PC-9 (cell line): ENCODE results near the gene DDAH1.

Source experiments
- EZH2 ChIP-seq: fragments of 200-600 bp; sonication (generic); IDR thresholded peaks from 2 replicates; pipeline ENCODE4 v1.8.0; 2017; ENCODE audit warnings: antibody characterized with exemption, low read depth
- TF ChIP-seq, protein P1 (sequence below): fragments of 200-600 bp; sonication (generic); conservative IDR thresholded peaks from 2 replicates; pipeline ENCODE4 v1.6.1; 2017; ENCODE audit warnings: mixed run types, antibody characterized with exemption, mild to moderate bottlenecking, moderate library complexity

DNA sequence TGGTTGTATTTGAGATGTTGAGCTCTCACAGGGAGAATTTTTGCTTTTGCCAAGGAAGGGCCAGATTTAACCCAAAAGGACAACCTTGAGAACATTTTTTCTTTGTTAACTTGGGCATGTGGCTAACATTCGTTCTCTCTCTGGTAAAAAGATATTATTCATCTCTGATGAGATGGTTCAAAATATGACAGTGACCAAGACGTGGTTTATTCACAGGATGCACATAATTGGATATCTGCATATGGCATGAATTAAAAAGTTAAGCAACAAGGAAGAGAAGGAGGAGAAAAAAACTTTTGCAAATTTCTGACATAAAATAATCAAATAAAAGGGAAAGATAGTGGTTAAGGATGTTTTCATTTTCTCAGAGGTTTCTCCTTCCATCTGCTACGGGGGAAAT lies 145.5 kb downstream of the DDAH1 start:
- no peak for TF ChIP-seq EZH2
- TF ChIP-seq, protein P1, sequence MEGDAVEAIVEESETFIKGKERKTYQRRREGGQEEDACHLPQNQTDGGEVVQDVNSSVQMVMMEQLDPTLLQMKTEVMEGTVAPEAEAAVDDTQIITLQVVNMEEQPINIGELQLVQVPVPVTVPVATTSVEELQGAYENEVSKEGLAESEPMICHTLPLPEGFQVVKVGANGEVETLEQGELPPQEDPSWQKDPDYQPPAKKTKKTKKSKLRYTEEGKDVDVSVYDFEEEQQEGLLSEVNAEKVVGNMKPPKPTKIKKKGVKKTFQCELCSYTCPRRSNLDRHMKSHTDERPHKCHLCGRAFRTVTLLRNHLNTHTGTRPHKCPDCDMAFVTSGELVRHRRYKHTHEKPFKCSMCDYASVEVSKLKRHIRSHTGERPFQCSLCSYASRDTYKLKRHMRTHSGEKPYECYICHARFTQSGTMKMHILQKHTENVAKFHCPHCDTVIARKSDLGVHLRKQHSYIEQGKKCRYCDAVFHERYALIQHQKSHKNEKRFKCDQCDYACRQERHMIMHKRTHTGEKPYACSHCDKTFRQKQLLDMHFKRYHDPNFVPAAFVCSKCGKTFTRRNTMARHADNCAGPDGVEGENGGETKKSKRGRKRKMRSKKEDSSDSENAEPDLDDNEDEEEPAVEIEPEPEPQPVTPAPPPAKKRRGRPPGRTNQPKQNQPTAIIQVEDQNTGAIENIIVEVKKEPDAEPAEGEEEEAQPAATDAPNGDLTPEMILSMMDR, result no peak
